A673 (cell line): ENCODE data around the gene SCRG1. TPM values are rescaled to one million over a fixed set of nuclear protein-coding genes. Genes with fewer than 3 reads are reported as not detected.

Experiments used
- BruUV-seq: library from RNA; stranded (reverse); fragments of 400-500 nt; replicated peaks from 2 replicates; lab custom pipeline; 2021; lab: Mats Ljungman, UMichigan
- CTCF ChIA-PET: fragments of 300-600 bp; sonication (Branson Sonifier 250); formaldehyde crosslinking; loops from one replicate; lab custom pipeline; 2022; ENCODE audit warnings: antibody characterized with exemption; lab: Charles Lee
- POLR2A ChIA-PET: fragments of 300-600 bp; sonication (Branson Sonifier 250); formaldehyde crosslinking; loops from one replicate; lab custom pipeline; 2022; ENCODE audit warnings: antibody characterized with exemption; ENCODE audit not compliant: low non-redundant PET; lab: Charles Lee
- DNase-seq: peaks from one replicate; pipeline ENCODE4 v3.0.0-alpha.2; 2015; ENCODE audit warnings: low spot score
- H3K27ac ChIP-seq: fragments of 200-600 bp; sonication (generic); 2 replicates; pipeline ENCODE4 v1.5.1; 2016; ENCODE audit warnings: mixed run types, low read depth, mild to moderate bottlenecking, mixed read lengths, antibody characterized with exemption, low read length; ENCODE audit not compliant: poor library complexity, severe bottlenecking
- H3K27me3 ChIP-seq: fragments of 200-600 bp; sonication (generic); replicated peaks from 2 replicates; pipeline ENCODE4 v1.6.1; 2017; ENCODE audit warnings: mixed run types, low read depth, mild to moderate bottlenecking, mixed read lengths, antibody characterized with exemption, low read length; ENCODE audit not compliant: insufficient read depth, poor library complexity
- H3K36me3 ChIP-seq: fragments of 200-600 bp; sonication (generic); 2 replicates; pipeline ENCODE4 v1.6.1; 2016; ENCODE audit warnings: mixed run types, mild to moderate bottlenecking, mixed read lengths, antibody characterized with exemption, low read length; ENCODE audit not compliant: insufficient read depth, poor library complexity, severe bottlenecking
- H3K4me1 ChIP-seq: fragments of 200-600 bp; sonication (generic); 2 replicates; pipeline ENCODE4 v1.6.1; 2017; ENCODE audit warnings: mixed run types, mild to moderate bottlenecking, mixed read lengths, antibody characterized with exemption, low read length; ENCODE audit not compliant: insufficient read depth, poor library complexity, severe bottlenecking
- H3K4me3 ChIP-seq: fragments of 200-600 bp; sonication (generic); 2 replicates; pipeline ENCODE4 v1.5.1; 2016; ENCODE audit warnings: low read depth, mixed run types, mild to moderate bottlenecking, mixed read lengths, low read length; ENCODE audit not compliant: poor library complexity, severe bottlenecking
- H3K9me3 ChIP-seq: fragments of 200-600 bp; sonication (generic); 2 replicates; pipeline ENCODE4 v1.6.1; 2016; ENCODE audit warnings: mixed run types, low read depth, mild to moderate bottlenecking, mixed read lengths, antibody characterized with exemption, low read length; ENCODE audit not compliant: poor library complexity, severe bottlenecking
- CTCF ChIP-seq: fragments of 300-800, 200-600 bp; sonication (generic); conservative IDR thresholded peaks from 2 replicates; pipeline ENCODE4 v1.5.1; 2017; ENCODE audit warnings: low read depth, mild to moderate bottlenecking, antibody characterized with exemption, low read length, moderate library complexity, mixed read lengths
- EZH2 ChIP-seq: fragments of 200-600 bp; sonication (generic); IDR thresholded peaks from 2 replicates; pipeline ENCODE4 v1.6.1; 2017; ENCODE audit warnings: borderline replicate concordance, low read depth, mild to moderate bottlenecking, mixed read lengths, antibody characterized with exemption, low read length; ENCODE audit not compliant: poor library complexity, severe bottlenecking
- intact Hi-C: fragments of 100-400 bp; cut with micrococcal nuclease; formaldehyde crosslinking; loops from one replicate; pipeline ENCODE4 v1.10.0; 2022; ENCODE audit not compliant: unreplicated experiment
- total RNA-seq: library from RNA; stranded (reverse); gene quantifications from 2 replicates; pipeline ENCODE4 v1.2.3, GENCODE V29; 2021

The SCRG1 gene
- total RNA-seq, 1 experiment from 2014 or later, result 0.09 TPM

GRCh38 chr4:173386751-173387150 is 12.2 kb downstream of the SCRG1 start:
- H3K4me1 ChIP-seq, result no peaks in the 10 kb centered on the region
- no TSS peak for BruUV-seq
- no peaks in the 10 kb centered on the region for H3K9me3 ChIP-seq
- intact Hi-C loops, result no loop called here
- DNase-seq, result no peak
- no peaks in the 10 kb centered on the region for H3K27me3 ChIP-seq
- H3K4me3 ChIP-seq, result no peak overlapping the region
- no peak overlapping the region for H3K27ac ChIP-seq
- no peak for TF ChIP-seq EZH2
- TF ChIP-seq CTCF, result no peak
- ChIA-PET POLR2A (no interaction called here), CTCF (no interaction called here)
- H3K36me3 ChIP-seq, result no peaks in the 10 kb centered on the region

- Histone ChIP-seq H3K27me3 (no peaks in the 10 kb centered on the region), H3K4me1 (no peaks in the 10 kb centered on the region), H3K4me3 (no peak overlapping the region), H3K36me3 (peaks cover 9% of the 10 kb centered on the region), H3K9me3 (no peaks in the 10 kb centered on the region), H3K27ac (no peak overlapping the region)
- intact Hi-C loops, result no loop called here
- CTCF ChIA-PET, result no interaction called here
- no TSS peak for BruUV-seq
- no peak for DNase-seq
- POLR2A ChIA-PET, result no interaction called here
- TF ChIP-seq EZH2 (no peak), CTCF (no peak)
These were observed 16.6 kb downstream of the SCRG1 start for GRCh38 chr4:173382349-173382748.

- Histone ChIP-seq H3K9me3 (no peaks in the 10 kb centered on the region), H3K27me3 (no peaks in the 10 kb centered on the region), H3K36me3 (peaks cover 15% of the 10 kb centered on the region), H3K27ac (no peak overlapping the region), H3K4me1 (no peaks in the 10 kb centered on the region), H3K4me3 (no peak overlapping the region)
- TF ChIP-seq CTCF (no peak), EZH2 (no peak)
- DNase-seq, result no peak
- BruUV-seq, result no TSS peak
- ChIA-PET POLR2A (no interaction called here), CTCF (no interaction called here)
- intact Hi-C loops, result no loop called here
These were observed 17.3 kb downstream of the SCRG1 start for GRCh38 chr4:173381610-173382009.
